Liver (tissue), 9 donors: ENCODE results near the gene RNASEH2C. TPM values are rescaled to one million over a fixed set of nuclear protein-coding genes. Genes with fewer than 3 reads are reported as not detected.
A peak's percentile ranks its signal among the peaks of the same experiment; 100 is the strongest.

Experiments used
- DNase-seq: peaks from one replicate; pipeline ENCODE4 v3.0.0-alpha.2; 2017; ENCODE audit warnings: low spot score
- H3K27ac ChIP-seq, 2 donors: one replicate each; pipeline ENCODE4 v1.7.0; 2013; ENCODE audit warnings: inconsistent platforms in 2 of 2, low read length in 2 of 2, control low read depth in 1 of 2, low read depth in 1 of 2, mild to moderate bottlenecking in 1 of 2
- H3K27me3 ChIP-seq, 4 donors: one replicate each; pipeline versions ENCODE4 v1.6.1 to v1.7.0; 2013; ENCODE audit warnings: low read length in 3 of 4, inconsistent platforms in 1 of 4, mild to moderate bottlenecking in 1 of 4, moderate library complexity in 1 of 4; ENCODE audit not compliant: control insufficient read depth in 4 of 4, insufficient read depth in 4 of 4
- H3K36me3 ChIP-seq, 4 donors: one replicate each; pipeline versions ENCODE4 v1.6.1 to v1.7.0; 2013; ENCODE audit warnings: low read length in 3 of 4, mild to moderate bottlenecking in 3 of 4, low read depth in 1 of 4, moderate library complexity in 1 of 4; ENCODE audit not compliant: control insufficient read depth in 4 of 4, insufficient read depth in 3 of 4
- H3K4me1 ChIP-seq, 4 donors: one replicate each; pipeline versions ENCODE4 v1.6.1 to v1.7.0; 2013; ENCODE audit warnings: low read length in 3 of 4, mild to moderate bottlenecking in 3 of 4, moderate library complexity in 1 of 4; ENCODE audit not compliant: control insufficient read depth in 4 of 4, insufficient read depth in 4 of 4
- H3K4me3 ChIP-seq, 3 donors: one replicate each; pipeline versions ENCODE4 v1.6.1 to v1.7.0; 2013; ENCODE audit warnings: low read length in 3 of 3, control low read depth in 1 of 3, low read depth in 1 of 3, mild to moderate bottlenecking in 1 of 3
- H3K9ac ChIP-seq, 2 donors: one replicate each; pipeline ENCODE4 v1.7.0; 2013; ENCODE audit warnings: low read length in 2 of 2, mild to moderate bottlenecking in 2 of 2, moderate library complexity in 2 of 2, control low read depth in 1 of 2, low read depth in 1 of 2
- H3K9me3 ChIP-seq, 4 donors: one replicate each; pipeline versions ENCODE4 v1.6.1 to v1.7.0; 2013; ENCODE audit warnings: low read length in 3 of 4; ENCODE audit not compliant: control insufficient read depth in 4 of 4
- CTCF ChIP-seq: fragments of 150-350 bp; IDR thresholded peaks from 2 replicates; pipeline ENCODE4 v1.5.1; 2017; ENCODE audit warnings: improper control_type of control experiment, low read depth, low read length; ENCODE audit not compliant: missing input control
- EGR1 ChIP-seq, 2 donors: IDR thresholded peaks; 2 replicates each; pipeline ENCODE4 v1.6.1; 2016 to 2018; ENCODE audit warnings: antibody characterized with exemption in 2 of 2, low read depth in 2 of 2
- FOXA1 ChIP-seq: IDR thresholded peaks from 2 replicates; pipeline ENCODE4 v1.6.1; 2016; ENCODE audit warnings: antibody characterized with exemption
- FOXA2 ChIP-seq: IDR thresholded peaks from 2 replicates; pipeline ENCODE4 v1.6.1; 2016; ENCODE audit warnings: antibody characterized with exemption
- GABPA ChIP-seq, 2 donors: IDR thresholded peaks in 1 of 2; conservative IDR thresholded peaks in 1 of 2; 2 replicates each; pipeline ENCODE4 v1.6.1; 2016; ENCODE audit warnings: antibody characterized with exemption in 2 of 2, mild to moderate bottlenecking in 1 of 2, moderate library complexity in 1 of 2
- HNF4A ChIP-seq, 2 donors: conservative IDR thresholded peaks; 2 replicates each; pipeline ENCODE4 v1.6.1; 2016; ENCODE audit warnings: antibody characterized with exemption in 2 of 2, mild to moderate bottlenecking in 2 of 2
- JUND ChIP-seq, 2 donors: IDR thresholded peaks; 2 replicates each; pipeline ENCODE4 v1.6.1; 2016; ENCODE audit warnings: antibody characterized with exemption in 2 of 2
- NR2F2 ChIP-seq: IDR thresholded peaks from 2 replicates; pipeline ENCODE4 v1.6.1; 2016; ENCODE audit warnings: antibody characterized with exemption
- RAD21 ChIP-seq, 2 donors: IDR thresholded peaks; 2 replicates each; pipeline ENCODE4 v1.6.1; 2016; ENCODE audit warnings: antibody characterized with exemption in 2 of 2, mild to moderate bottlenecking in 2 of 2
- RXRA ChIP-seq, 2 donors: IDR thresholded peaks; 2 replicates each; pipeline ENCODE4 v1.6.1; 2017 to 2018; ENCODE audit warnings: antibody characterized with exemption in 2 of 2, mild to moderate bottlenecking in 1 of 2
- SP1 ChIP-seq: IDR thresholded peaks from 2 replicates; pipeline ENCODE4 v1.6.1; 2018; ENCODE audit warnings: antibody characterized with exemption, mild to moderate bottlenecking
- YY1 ChIP-seq: IDR thresholded peaks from 2 replicates; pipeline ENCODE4 v1.6.1; 2016; ENCODE audit warnings: antibody characterized with exemption, mild to moderate bottlenecking
- WGBS: extraction: QIAGEN DNeasy Blood & Tissue Kit; methylation state at CpG from one replicate; pipeline ENCODE4 v1.1.7; 2013; 5-methylcytosine and 5-hydroxymethylcytosine counted together
- polyA plus RNA-seq, 2 donors: library from polyadenylated mRNA; stranded (reverse) in 1 of 2; unstranded in 1 of 2; fragments of 200-250 nt in 1 of 2; fragments of >200 nt in 1 of 2; fragmentation: Nextera tagmentation in 1 of 2; extraction: Ambion mirVana in 1 of 2; gene quantifications; one replicate each; pipeline versions ENCODE4 v1.2.1 to v1.2.3, GENCODE V29; 2013 to 2015
- total RNA-seq, 2 donors: library from RNA; depleted of rRNA; stranded (reverse); fragments of >200 nt; gene quantifications; one replicate each; pipeline ENCODE4 v1.2.3, GENCODE V29; 2014
- TF ChIP-seq, protein P1 (sequence below): IDR thresholded peaks from 2 replicates; pipeline ENCODE4 v1.6.1; 2016; ENCODE audit warnings: antibody characterized with exemption, mild to moderate bottlenecking
- TF ChIP-seq, protein P2 (sequence below): IDR thresholded peaks from 2 replicates; pipeline ENCODE4 v1.6.1; 2016; ENCODE audit warnings: antibody characterized with exemption
- donor health status: healthy.
- donor health status: healthy.
- donor health status: healthy.
- donor health status: healthy.
- donor health status: healthy.

Gene RNASEH2C
- total and polyA plus RNA-seq, 4 donors, result 20.5 to 72.1 (median 39.0) TPM

- Histone ChIP-seq H3K36me3 (no peaks in the 10 kb centered on the region), H3K4me1 (peaks cover 0 to 7% (median 5%) of the 10 kb centered on the region in 4 donors), H3K27ac (no peak overlapping the region), H3K9me3 (no peaks in the 10 kb centered on the region), H3K27me3 (no peaks in the 10 kb centered on the region), H3K4me3 (no peak overlapping the region), H3K9ac (no peak overlapping the region)
- no peak for DNase-seq
- TF ChIP-seq GABPA (IDR thresholded peaks at IDR 0.05 in 1 of 2, conservative IDR thresholded peaks at IDR 0.05 in 1 of 2), result no peak
- TF ChIP-seq, protein P1, sequence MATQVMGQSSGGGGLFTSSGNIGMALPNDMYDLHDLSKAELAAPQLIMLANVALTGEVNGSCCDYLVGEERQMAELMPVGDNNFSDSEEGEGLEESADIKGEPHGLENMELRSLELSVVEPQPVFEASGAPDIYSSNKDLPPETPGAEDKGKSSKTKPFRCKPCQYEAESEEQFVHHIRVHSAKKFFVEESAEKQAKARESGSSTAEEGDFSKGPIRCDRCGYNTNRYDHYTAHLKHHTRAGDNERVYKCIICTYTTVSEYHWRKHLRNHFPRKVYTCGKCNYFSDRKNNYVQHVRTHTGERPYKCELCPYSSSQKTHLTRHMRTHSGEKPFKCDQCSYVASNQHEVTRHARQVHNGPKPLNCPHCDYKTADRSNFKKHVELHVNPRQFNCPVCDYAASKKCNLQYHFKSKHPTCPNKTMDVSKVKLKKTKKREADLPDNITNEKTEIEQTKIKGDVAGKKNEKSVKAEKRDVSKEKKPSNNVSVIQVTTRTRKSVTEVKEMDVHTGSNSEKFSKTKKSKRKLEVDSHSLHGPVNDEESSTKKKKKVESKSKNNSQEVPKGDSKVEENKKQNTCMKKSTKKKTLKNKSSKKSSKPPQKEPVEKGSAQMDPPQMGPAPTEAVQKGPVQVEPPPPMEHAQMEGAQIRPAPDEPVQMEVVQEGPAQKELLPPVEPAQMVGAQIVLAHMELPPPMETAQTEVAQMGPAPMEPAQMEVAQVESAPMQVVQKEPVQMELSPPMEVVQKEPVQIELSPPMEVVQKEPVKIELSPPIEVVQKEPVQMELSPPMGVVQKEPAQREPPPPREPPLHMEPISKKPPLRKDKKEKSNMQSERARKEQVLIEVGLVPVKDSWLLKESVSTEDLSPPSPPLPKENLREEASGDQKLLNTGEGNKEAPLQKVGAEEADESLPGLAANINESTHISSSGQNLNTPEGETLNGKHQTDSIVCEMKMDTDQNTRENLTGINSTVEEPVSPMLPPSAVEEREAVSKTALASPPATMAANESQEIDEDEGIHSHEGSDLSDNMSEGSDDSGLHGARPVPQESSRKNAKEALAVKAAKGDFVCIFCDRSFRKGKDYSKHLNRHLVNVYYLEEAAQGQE, result no peak
- TF ChIP-seq RXRA (IDR thresholded peaks at IDR 0.05), result no peak
- TF ChIP-seq FOXA2, result no peak
- no peak for TF ChIP-seq JUND (IDR thresholded peaks at IDR 0.05)
- TF ChIP-seq SP1, result no peak
- no peak for TF ChIP-seq EGR1 (IDR thresholded peaks at IDR 0.05; ENCODE audit: low read depth in 2 of 2)
- no peak for TF ChIP-seq FOXA1
- no peak for TF ChIP-seq YY1
- TF ChIP-seq HNF4A (conservative IDR thresholded peaks at IDR 0.05), result no peak
- no peak for TF ChIP-seq NR2F2
- 89% methylated on average over 17 of the region's 17 CpGs for WGBS
Observed at GRCh38 chr11:65745049-65745448, 24.5 kb upstream of the RNASEH2C start.

- WGBS, result 80% methylated on average over 8 of the region's 8 CpGs
- H3K4me3 ChIP-seq, result no peak overlapping the region
- no peaks in the 10 kb centered on the region for H3K9me3 ChIP-seq
- H3K36me3 ChIP-seq, result no peaks in the 10 kb centered on the region
- H3K27ac ChIP-seq, result no peak overlapping the region
- no peak for DNase-seq
- H3K4me1 ChIP-seq, result peaks cover 0 to 7% (median 5%) of the 10 kb centered on the region in 4 donors
- H3K27me3 ChIP-seq, result no peaks in the 10 kb centered on the region
- H3K9ac ChIP-seq, result no peak overlapping the region
- TF ChIP-seq GABPA (IDR thresholded peaks at IDR 0.05 in 1 of 2, conservative IDR thresholded peaks at IDR 0.05 in 1 of 2), result no peak
Observed at GRCh38 chr11:65744699-65745042, 24.1 kb upstream of the RNASEH2C start.

DNA sequence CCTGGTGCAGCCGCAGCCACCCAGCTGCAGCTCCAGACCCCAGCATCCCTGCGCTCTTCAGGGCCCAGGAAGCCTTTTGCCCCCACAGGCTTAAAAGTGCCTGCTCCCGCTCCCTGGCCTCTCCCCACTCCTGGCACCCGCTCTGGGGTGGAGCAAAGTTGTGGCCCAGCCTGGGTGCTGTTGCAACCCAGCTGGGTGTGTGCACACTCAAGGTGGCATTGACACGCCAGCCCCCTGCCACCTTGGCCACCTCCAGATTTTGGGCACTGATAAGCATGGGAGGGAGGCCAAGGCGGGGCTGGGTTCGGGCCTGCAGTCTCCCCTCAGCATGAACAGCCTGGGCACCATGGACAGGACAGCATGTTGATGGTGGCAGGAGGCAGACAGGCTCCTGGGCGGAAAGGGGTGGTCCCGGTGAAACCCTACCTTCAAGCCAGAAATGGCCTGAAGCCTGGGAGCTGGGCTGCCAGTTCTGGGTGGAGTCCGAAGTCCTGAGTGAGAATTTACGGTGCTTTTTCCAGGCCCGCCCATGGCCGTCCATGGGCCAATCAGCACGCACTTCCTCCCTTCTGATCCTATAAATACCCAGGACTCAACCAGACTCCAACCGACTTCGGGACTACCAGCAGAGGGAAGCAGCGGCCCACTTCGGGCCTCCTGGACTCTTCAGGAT, 23.6 kb upstream of the RNASEH2C start:
- Histone ChIP-seq H3K36me3 (no peaks in the 10 kb centered on the region), H3K9me3 (no peaks in the 10 kb centered on the region), H3K27me3 (no peaks in the 10 kb centered on the region), H3K27ac (no peak overlapping the region), H3K4me1 (peaks cover 0 to 7% (median 5%) of the 10 kb centered on the region in 4 donors), H3K9ac (no peak overlapping the region), H3K4me3 (no peak overlapping the region)
- DNase-seq, result no peak
- TF ChIP-seq, protein P2, sequence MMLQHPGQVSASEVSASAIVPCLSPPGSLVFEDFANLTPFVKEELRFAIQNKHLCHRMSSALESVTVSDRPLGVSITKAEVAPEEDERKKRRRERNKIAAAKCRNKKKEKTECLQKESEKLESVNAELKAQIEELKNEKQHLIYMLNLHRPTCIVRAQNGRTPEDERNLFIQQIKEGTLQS, result no peak
- no peak for TF ChIP-seq HNF4A (conservative IDR thresholded peaks at IDR 0.05)
- peak; percentile 61 to 68 for TF ChIP-seq RAD21 (IDR thresholded peaks at IDR 0.05)
- peak; percentile 30 for TF ChIP-seq CTCF
- 69% methylated on average over 18 of the region's 18 CpGs for WGBS
